Thymus (tissue), 11 donors: ENCODE data around the gene DNAJC21. TPM values are rescaled to one million over a fixed set of nuclear protein-coding genes. Genes with fewer than 3 reads are reported as not detected.
"Not testable (repeated sequence)": the region's sequence is repeated elsewhere in the genome, so short reads cannot be mapped to it uniquely, and the experiment has no call there.

Experiments
- DNase-seq, 9 donors: peaks; one replicate each; pipeline ENCODE4 v3.0.0-alpha.2; 2013; ENCODE audit warnings: low spot score in 9 of 9, low read depth in 6 of 9, missing footprints in 1 of 9
- H3K27ac ChIP-seq, 2 donors: one replicate each; pipeline ENCODE4 v1.5.1; 2013; ENCODE audit warnings: control low read depth in 1 of 2, low read depth in 1 of 2, low read length in 1 of 2, mild to moderate bottlenecking in 1 of 2, moderate library complexity in 1 of 2
- H3K27me3 ChIP-seq, 2 donors: one replicate each; pipeline ENCODE4 v1.5.1; 2013; ENCODE audit warnings: low read length in 1 of 2; ENCODE audit not compliant: control insufficient read depth in 2 of 2, insufficient read depth in 1 of 2
- H3K36me3 ChIP-seq, 2 donors: one replicate each; pipeline ENCODE4 v1.5.1; 2013; ENCODE audit warnings: low read length in 1 of 2, mild to moderate bottlenecking in 1 of 2, moderate library complexity in 1 of 2; ENCODE audit not compliant: control insufficient read depth in 2 of 2, insufficient read depth in 2 of 2
- H3K4me1 ChIP-seq, 2 donors: one replicate each; pipeline ENCODE4 v1.5.1; 2013; ENCODE audit warnings: low read length in 2 of 2; ENCODE audit not compliant: control insufficient read depth in 2 of 2, insufficient read depth in 2 of 2
- H3K4me3 ChIP-seq, 2 donors: one replicate each; pipeline ENCODE4 v1.5.1; 2013; ENCODE audit warnings: low read length in 2 of 2, control low read depth in 1 of 2, mild to moderate bottlenecking in 1 of 2
- H3K9me3 ChIP-seq, 2 donors: one replicate each; pipeline ENCODE4 v1.5.1; 2013; ENCODE audit warnings: low read length in 1 of 2, mild to moderate bottlenecking in 1 of 2; ENCODE audit not compliant: control insufficient read depth in 2 of 2, insufficient read depth in 1 of 2
- WGBS: extraction: QIAGEN DNeasy Blood & Tissue Kit; methylation state at CpG from one replicate; pipeline ENCODE4 v1.1.7; 2013; 5-methylcytosine and 5-hydroxymethylcytosine counted together
- polyA plus RNA-seq: library from polyadenylated mRNA; stranded (reverse); fragments of 200-250 nt; gene quantifications from one replicate; pipeline ENCODE4 v1.2.3, GENCODE V29; 2013
- total RNA-seq: library from RNA; stranded (reverse); fragments of 120-200 nt; gene quantifications from one replicate; pipeline ENCODE4 v1.2.4, GENCODE V29; 2013
- donor health status: healthy.

The DNAJC21 gene
- total and polyA plus RNA-seq, 2 donors: 28.9 to 42.8 TPM

GRCh38 chr5:34915856-34916192 is 13.5 kb upstream of the DNAJC21 start:
- DNase-seq: no peak
- Histone ChIP-seq H3K4me3 (peak overlapping the region; percentile 66 to 95), H3K36me3 (peaks cover 4 to 19% of the 10 kb centered on the region in 2 donors), H3K27me3 (no peaks in the 10 kb centered on the region), H3K9me3 (peaks cover 0 to 3% of the 10 kb centered on the region in 2 donors), H3K27ac (peak overlapping the region; percentile 85 to 87), H3K4me1 (peaks cover 7 to 14% of the 10 kb centered on the region in 2 donors)
- WGBS: under 1% methylated on average over 20 of the region's 20 CpGs

GRCh38 chr5:34916518-34916917 is 12.8 kb upstream of the DNAJC21 start:
- peaks cover 5 to 12% of the 10 kb centered on the region in 2 donors for H3K36me3 ChIP-seq
- H3K4me3 ChIP-seq: peak overlapping the region; percentile 66 to 95
- peaks cover 7 to 14% of the 10 kb centered on the region in 2 donors for H3K4me1 ChIP-seq
- 54% methylated on average over 6 of the region's 6 CpGs for WGBS
- H3K9me3 ChIP-seq: peaks cover 0 to 3% of the 10 kb centered on the region in 2 donors
- DNase-seq: no peak
- H3K27ac ChIP-seq: no peak overlapping the region
- H3K27me3 ChIP-seq: no peaks in the 10 kb centered on the region

- H3K9me3 ChIP-seq: peaks cover 0 to 3% of the 10 kb centered on the region in 2 donors
- H3K27me3 ChIP-seq: no peaks in the 10 kb centered on the region
- WGBS: 96% methylated on average over 4 of the region's 4 CpGs
- no peak overlapping the region for H3K4me3 ChIP-seq
- DNase-seq: no peak
- peaks cover 6 to 19% of the 10 kb centered on the region in 2 donors for H3K36me3 ChIP-seq
- peaks cover 7 to 14% of the 10 kb centered on the region in 2 donors for H3K4me1 ChIP-seq
- no peak overlapping the region for H3K27ac ChIP-seq
Observed at GRCh38 chr5:34918025-34918424, 11.3 kb upstream of the DNAJC21 start.

- Histone ChIP-seq H3K4me1 (peaks cover 3 to 14% of the 10 kb centered on the region in 2 donors), H3K27ac (no peak overlapping the region), H3K27me3 (no peaks in the 10 kb centered on the region), H3K9me3 (peaks cover 0 to 3% of the 10 kb centered on the region in 2 donors), H3K36me3 (peaks cover 12 to 30% of the 10 kb centered on the region in 2 donors), H3K4me3 (no peak overlapping the region)
- DNase-seq: no peak
- 97% methylated on average over 4 of the region's 4 CpGs for WGBS
Observed at GRCh38 chr5:34919077-34919476, 10.3 kb upstream of the DNAJC21 start.

GRCh38 chr5:34923256-34923655 is 6.1 kb upstream of the DNAJC21 start:
- H3K27me3 ChIP-seq, DNase-seq, H3K4me1 ChIP-seq, H3K4me3 ChIP-seq, H3K27ac ChIP-seq, H3K9me3 ChIP-seq: not testable (repeated sequence)
- H3K36me3 ChIP-seq: peaks cover 12 to 52% of the 10 kb centered on the region in 2 donors
- WGBS: 90% methylated on average over 9 of the region's 9 CpGs

- no peaks in the 10 kb centered on the region for H3K9me3 ChIP-seq
- H3K27me3 ChIP-seq: no peaks in the 10 kb centered on the region
- H3K27ac ChIP-seq: no peak overlapping the region
- H3K4me3 ChIP-seq: no peak overlapping the region
- DNase-seq: no peak
- H3K4me1 ChIP-seq: peaks cover 0 to under 1% of the 10 kb centered on the region in 2 donors
- peaks cover 12 to 52% of the 10 kb centered on the region in 2 donors for H3K36me3 ChIP-seq
- 88% methylated on average over 3 of the region's 3 CpGs for WGBS
Observed at GRCh38 chr5:34923694-34924461, 5.5 kb upstream of the DNAJC21 start.

- Histone ChIP-seq H3K4me1 (peaks cover 0 to 3% of the 10 kb centered on the region in 2 donors), H3K4me3 (no peak overlapping the region), H3K36me3 (peaks cover 12 to 52% of the 10 kb centered on the region in 2 donors), H3K27me3 (no peaks in the 10 kb centered on the region), H3K9me3 (no peaks in the 10 kb centered on the region), H3K27ac (no peak overlapping the region)
- DNase-seq: no peak
Observed at GRCh38 chr5:34924462-34924765, 4.9 kb upstream of the DNAJC21 start.

GRCh38 chr5:34926318-34926888 is 3.0 kb upstream of the DNAJC21 start:
- H3K36me3 ChIP-seq: peaks cover 6 to 46% of the 10 kb centered on the region in 2 donors
- no peaks in the 10 kb centered on the region for H3K27me3 ChIP-seq
- WGBS: 98% methylated on average over 3 of the region's 3 CpGs
- H3K4me1 ChIP-seq: peaks cover 4 to 6% of the 10 kb centered on the region in 2 donors
- no peaks in the 10 kb centered on the region for H3K9me3 ChIP-seq
- H3K4me3 ChIP-seq: no peak overlapping the region
- DNase-seq: no peak
- H3K27ac ChIP-seq: no peak overlapping the region

GRCh38 chr5:34927785-34928184 is 1.6 kb upstream of the DNAJC21 start:
- no peak overlapping the region for H3K27ac ChIP-seq
- peaks cover 6 to 35% of the 10 kb centered on the region in 2 donors for H3K36me3 ChIP-seq
- H3K4me1 ChIP-seq: peaks cover 4 to 6% of the 10 kb centered on the region in 2 donors
- no peak for DNase-seq
- H3K9me3 ChIP-seq: no peaks in the 10 kb centered on the region
- WGBS: over 99% methylated on average over 5 of the region's 5 CpGs
- no peaks in the 10 kb centered on the region for H3K27me3 ChIP-seq
- no peak overlapping the region for H3K4me3 ChIP-seq
